Bronchial epithelial cell (primary cell): ENCODE results near the gene DHX35. TPM values are rescaled to one million over a fixed set of nuclear protein-coding genes. Genes with fewer than 3 reads are reported as not detected.

Experiments
- DNase-seq: peaks from one replicate; pipeline ENCODE4 v3.0.0-alpha.2; 2010; ENCODE audit warnings: low read depth
- FAIRE-seq: peaks from 2 replicates; lab custom pipeline; 2011; peaks lifted over from hg19 to GRCh38; lab: Jason Lieb, UNC
- H3K27me3 ChIP-seq: 2 replicates; pipeline ENCODE4 v1.5.1; 2011; ENCODE audit warnings: low read length; ENCODE audit not compliant: control insufficient read depth, insufficient read depth
- H3K36me3 ChIP-seq: 2 replicates; pipeline ENCODE4 v1.5.1; 2011; ENCODE audit warnings: low read length; ENCODE audit not compliant: control insufficient read depth, insufficient read depth
- H3K4me3 ChIP-seq: 2 replicates; pipeline ENCODE4 v1.5.1; 2011; ENCODE audit warnings: mild to moderate bottlenecking, low read depth, low read length, control low read depth
- total RNA-seq: library from RNA; depleted of rRNA; stranded (reverse); fragments of >200 nt; gene quantifications from 2 replicates; pipeline ENCODE4 v1.2.1, GENCODE V29; 2014
- TF ChIP-seq, protein P1 (sequence below): IDR thresholded peaks from 2 replicates; pipeline ENCODE4 v1.5.1; 2011; ENCODE audit warnings: mild to moderate bottlenecking, moderate library complexity, low read length, control low read depth, inconsistent platforms; ENCODE audit not compliant: insufficient read depth, severe bottlenecking

Gene DHX35
- total RNA-seq, 1 donor from 2014 or later = 8.2 TPM

DNA sequence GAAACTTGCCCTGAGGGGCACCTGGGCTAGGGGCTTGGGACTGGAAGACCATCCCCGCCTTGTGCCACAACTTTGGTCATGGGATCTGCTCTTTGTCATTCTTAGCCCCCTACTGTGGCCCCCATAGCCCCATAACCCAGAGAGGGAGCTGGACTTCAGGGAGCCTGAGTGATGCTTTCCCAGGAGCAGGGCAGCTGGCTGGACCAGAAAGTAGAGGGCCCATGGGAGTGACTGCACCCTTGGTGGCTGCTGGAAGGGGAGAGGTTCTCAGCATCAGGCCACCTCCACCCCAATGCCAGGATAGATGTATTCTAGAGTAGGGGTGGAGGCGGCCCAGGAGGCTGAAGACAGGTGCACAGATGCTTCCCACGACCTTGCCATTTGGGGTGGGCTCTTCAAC, 41.7 kb upstream of the DHX35 start:
- H3K36me3 ChIP-seq = no peaks in the 10 kb centered on the region
- no peak overlapping the region for H3K4me3 ChIP-seq
- TF ChIP-seq, protein P1, sequence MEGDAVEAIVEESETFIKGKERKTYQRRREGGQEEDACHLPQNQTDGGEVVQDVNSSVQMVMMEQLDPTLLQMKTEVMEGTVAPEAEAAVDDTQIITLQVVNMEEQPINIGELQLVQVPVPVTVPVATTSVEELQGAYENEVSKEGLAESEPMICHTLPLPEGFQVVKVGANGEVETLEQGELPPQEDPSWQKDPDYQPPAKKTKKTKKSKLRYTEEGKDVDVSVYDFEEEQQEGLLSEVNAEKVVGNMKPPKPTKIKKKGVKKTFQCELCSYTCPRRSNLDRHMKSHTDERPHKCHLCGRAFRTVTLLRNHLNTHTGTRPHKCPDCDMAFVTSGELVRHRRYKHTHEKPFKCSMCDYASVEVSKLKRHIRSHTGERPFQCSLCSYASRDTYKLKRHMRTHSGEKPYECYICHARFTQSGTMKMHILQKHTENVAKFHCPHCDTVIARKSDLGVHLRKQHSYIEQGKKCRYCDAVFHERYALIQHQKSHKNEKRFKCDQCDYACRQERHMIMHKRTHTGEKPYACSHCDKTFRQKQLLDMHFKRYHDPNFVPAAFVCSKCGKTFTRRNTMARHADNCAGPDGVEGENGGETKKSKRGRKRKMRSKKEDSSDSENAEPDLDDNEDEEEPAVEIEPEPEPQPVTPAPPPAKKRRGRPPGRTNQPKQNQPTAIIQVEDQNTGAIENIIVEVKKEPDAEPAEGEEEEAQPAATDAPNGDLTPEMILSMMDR = no peak
- DNase-seq = no peak
- no peak for FAIRE-seq
- H3K27me3 ChIP-seq = peaks cover 2% of the 10 kb centered on the region

DNA sequence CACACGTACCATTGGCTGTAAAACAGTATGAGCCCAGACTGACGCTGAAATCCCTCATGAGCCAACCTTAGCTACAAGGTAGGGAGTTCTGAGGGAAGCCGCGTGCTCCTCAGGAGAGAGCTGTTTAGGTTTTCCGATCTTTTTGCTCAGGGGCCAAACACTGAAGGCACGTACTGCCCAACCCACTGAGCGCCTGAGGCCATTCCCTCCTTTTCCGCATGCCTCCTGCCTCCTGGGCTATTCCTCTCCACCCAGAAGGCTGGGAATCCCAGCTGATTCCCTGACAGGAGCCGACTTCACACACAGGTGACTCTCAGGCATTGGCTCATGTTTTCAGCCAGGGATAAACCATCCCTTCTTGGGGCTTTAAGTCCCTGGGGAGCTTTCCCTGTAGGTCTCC, 41.3 kb upstream of the DHX35 start:
- DNase-seq (no peak), FAIRE-seq (no peak)
- TF ChIP-seq, protein P1 = no peak
- H3K36me3 ChIP-seq = no peaks in the 10 kb centered on the region
- no peak overlapping the region for H3K4me3 ChIP-seq
- peaks cover 2% of the 10 kb centered on the region for H3K27me3 ChIP-seq

DNA sequence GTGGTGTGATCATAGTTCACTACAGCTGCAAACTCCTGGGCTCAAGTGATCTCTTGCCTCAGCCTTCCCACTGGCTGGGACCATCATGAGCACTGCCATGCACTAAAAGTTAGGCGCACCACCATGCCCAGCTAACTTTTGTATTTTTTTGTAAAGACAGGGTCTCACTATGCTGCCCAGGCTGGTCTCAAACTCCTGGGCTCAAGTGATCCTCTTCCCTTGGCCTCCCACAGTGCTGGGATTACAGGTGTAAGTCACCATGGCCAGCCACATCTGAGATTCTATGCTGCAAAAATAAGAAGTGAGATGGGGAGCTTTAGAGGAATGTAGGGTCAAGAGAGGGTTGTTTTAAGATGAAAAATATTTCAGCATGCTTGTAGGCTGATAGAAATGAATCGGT, 37.4 kb upstream of the DHX35 start:
- H3K4me3 ChIP-seq = no peak overlapping the region
- FAIRE-seq (no peak), DNase-seq (no peak)
- H3K36me3 ChIP-seq = no peaks in the 10 kb centered on the region
- TF ChIP-seq, protein P1 = no peak
- H3K27me3 ChIP-seq = peaks cover 2% of the 10 kb centered on the region

DNA sequence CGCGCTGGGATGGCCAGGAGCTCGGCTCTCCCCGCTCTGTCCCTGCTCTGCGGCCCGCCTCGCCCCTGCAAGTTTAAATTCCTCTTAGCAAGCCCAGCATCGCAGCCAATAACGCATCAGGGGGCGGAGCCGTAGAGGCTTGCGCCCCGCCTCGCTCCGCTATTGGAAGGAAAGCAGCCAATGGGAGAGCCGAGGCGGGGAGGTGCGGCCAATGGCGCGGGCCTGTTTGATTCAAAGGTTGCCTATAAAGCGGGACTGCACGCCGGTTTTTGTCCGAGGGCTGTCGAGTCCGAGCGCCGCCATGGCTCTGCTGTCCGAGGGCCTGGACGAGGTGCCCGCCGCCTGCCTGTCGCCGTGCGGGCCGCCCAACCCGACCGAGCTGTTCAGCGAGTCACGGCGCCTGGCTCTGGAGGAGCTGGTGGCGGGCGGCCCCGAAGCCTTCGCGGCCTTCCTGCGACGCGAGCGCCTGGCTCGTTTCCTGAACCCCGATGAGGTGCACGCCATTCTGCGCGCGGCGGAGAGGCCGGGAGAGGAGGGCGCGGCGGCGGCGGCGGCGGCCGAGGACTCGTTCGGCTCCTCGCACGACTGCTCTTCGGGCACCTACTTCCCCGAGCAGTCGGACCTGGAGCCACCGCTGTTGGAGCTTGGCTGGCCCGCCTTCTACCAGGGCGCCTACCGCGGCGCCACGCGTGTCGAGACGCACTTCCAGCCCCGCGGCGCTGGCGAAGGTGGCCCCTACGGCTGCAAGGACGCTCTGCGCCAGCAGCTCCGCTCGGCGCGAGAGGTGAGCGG, 35.8 kb upstream of the DHX35 start, which contains the start of gene FAM83D:
Gene FAM83D (plus strand): TSS at position 276 of the 792 bp plus-strand sequence. CDS start 26 bp downstream, at position 302.
- Histone ChIP-seq H3K4me3 (peak within 1 kb of the TSS; percentile 66), H3K27me3 (no peaks in the 10 kb centered on the region), H3K36me3 (no peaks in the 10 kb centered on the region)
- peak; percentile 90 for DNase-seq
- TF ChIP-seq, protein P1 = no peak
- FAIRE-seq = no peak

DNA sequence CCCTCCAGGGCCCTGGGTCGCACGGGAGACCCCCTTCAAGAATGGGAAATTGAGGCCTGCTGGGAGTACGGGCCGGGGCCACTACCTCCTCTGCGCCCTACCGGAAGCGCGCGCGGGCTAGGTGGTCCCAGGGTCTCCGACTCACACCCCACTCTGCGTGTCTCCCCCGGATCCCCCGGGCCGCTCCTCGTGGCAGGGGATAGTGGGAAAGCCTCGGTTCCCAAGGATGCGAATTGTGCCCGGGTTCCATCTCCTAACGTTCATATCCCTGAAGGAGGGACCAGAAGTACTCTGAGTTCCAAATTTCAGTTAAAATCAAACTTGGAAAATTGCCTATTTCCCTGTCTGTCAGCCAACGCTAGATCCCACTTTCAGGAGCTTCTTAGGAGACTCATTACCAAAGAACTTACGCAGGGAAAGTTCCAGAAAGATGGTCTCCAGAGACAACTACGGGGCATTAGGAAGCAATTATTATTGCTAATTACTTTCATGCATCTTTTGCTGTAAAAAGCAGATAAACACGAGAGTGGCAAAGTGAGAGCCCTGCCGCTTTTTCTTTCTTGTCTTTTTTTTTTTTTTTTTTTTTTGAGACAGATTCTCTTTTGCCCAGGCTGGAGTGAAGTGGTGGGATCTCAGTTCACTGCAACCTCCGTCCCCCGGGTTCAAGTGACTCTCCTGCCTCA, 35.1 kb upstream of the DHX35 start:
- TF ChIP-seq, protein P1 = no peak

More for the DNA sequence above, 35.1 kb upstream of the DHX35 start:
- DNase-seq (no peak), FAIRE-seq (no peak)
- peak overlapping the region; percentile 66 for H3K4me3 ChIP-seq
- H3K27me3 ChIP-seq = no peaks in the 10 kb centered on the region
- no peaks in the 10 kb centered on the region for H3K36me3 ChIP-seq
